Measurements from ENCODE around the gene CACNA1I.

DNA sequence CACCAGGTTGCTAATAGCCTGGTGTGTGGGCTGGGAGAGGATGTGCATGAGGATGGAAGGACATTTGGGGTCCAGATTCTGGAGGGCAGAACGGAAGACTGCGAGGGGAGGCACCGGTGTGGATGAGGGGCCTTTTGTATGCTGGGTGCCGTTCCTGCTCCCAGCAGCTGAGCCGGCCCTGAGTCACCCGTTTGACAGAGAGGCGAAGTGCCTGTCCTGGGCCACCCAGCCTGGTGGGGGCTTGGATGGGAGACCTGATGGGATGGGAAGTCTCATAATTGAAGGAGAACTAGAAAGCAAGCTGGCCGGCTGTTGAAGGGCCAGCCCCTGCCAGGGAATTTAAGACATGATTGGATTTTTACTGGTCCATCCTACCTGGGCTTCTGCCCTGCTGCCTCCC, 10.8 kb downstream of the CACNA1I start:
- TF ChIP-seq, protein P1, sequence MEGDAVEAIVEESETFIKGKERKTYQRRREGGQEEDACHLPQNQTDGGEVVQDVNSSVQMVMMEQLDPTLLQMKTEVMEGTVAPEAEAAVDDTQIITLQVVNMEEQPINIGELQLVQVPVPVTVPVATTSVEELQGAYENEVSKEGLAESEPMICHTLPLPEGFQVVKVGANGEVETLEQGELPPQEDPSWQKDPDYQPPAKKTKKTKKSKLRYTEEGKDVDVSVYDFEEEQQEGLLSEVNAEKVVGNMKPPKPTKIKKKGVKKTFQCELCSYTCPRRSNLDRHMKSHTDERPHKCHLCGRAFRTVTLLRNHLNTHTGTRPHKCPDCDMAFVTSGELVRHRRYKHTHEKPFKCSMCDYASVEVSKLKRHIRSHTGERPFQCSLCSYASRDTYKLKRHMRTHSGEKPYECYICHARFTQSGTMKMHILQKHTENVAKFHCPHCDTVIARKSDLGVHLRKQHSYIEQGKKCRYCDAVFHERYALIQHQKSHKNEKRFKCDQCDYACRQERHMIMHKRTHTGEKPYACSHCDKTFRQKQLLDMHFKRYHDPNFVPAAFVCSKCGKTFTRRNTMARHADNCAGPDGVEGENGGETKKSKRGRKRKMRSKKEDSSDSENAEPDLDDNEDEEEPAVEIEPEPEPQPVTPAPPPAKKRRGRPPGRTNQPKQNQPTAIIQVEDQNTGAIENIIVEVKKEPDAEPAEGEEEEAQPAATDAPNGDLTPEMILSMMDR (IDR thresholded peaks at IDR 0.05) = no peak
- TF ChIP-seq ZFX (IDR thresholded peaks at IDR 0.05; ENCODE audit: borderline replicate concordance) = no peak

Data from 22Rv1 (cell line).